ENCODE results near the gene INS.

DNA sequence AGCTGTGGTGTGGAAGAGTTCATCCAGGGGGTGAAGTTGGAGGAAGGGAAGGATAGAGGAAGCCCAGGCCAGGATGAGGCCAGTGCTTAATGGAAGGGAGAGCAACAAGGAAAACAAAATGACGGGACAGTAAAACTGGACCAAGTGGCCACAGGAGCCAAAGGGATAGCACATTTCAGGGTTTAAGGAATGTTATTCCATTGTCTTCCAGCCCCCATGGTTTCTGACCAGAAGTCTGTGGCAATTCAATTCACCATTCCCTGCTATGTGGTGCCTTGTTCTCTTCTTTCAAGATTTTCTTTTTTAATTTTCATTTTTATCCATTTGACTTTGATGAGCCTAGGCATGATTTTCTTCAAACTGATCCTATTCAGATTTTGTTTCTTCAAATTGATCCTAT is 44.3 kb downstream of the INS start:
- TF ChIP-seq EGR1 (IDR thresholded peaks at IDR 0.05; ENCODE audit: borderline replicate concordance, low read depth, low read length): no peak
- TF ChIP-seq EZH2 (IDR thresholded peaks at IDR 0.05; ENCODE audit: low read depth, low read length, severe bottlenecking): no peak
- TF ChIP-seq SIN3A (conservative IDR thresholded peaks at IDR 0.05 in 1 of 2, IDR thresholded peaks at IDR 0.05 in 1 of 2; ENCODE audit: low read depth in 1 of 2, low read length in 2 of 2): no peak
- no peak for TF ChIP-seq POLR2A (IDR thresholded peaks at IDR 0.05; ENCODE audit: control extremely low read depth in 1 of 2, low read depth in 2 of 2, low read length in 2 of 2)
- TF ChIP-seq SRF (IDR thresholded peaks at IDR 0.05; ENCODE audit: low read depth, low read length): no peak
- TF ChIP-seq ZNF274 (IDR thresholded peaks at IDR 0.05; ENCODE audit: borderline replicate concordance, extremely low read depth, low read length): no peak
- TF ChIP-seq BACH1 (IDR thresholded peaks at IDR 0.05; ENCODE audit: low read length): no peak
- TF ChIP-seq, protein P1, sequence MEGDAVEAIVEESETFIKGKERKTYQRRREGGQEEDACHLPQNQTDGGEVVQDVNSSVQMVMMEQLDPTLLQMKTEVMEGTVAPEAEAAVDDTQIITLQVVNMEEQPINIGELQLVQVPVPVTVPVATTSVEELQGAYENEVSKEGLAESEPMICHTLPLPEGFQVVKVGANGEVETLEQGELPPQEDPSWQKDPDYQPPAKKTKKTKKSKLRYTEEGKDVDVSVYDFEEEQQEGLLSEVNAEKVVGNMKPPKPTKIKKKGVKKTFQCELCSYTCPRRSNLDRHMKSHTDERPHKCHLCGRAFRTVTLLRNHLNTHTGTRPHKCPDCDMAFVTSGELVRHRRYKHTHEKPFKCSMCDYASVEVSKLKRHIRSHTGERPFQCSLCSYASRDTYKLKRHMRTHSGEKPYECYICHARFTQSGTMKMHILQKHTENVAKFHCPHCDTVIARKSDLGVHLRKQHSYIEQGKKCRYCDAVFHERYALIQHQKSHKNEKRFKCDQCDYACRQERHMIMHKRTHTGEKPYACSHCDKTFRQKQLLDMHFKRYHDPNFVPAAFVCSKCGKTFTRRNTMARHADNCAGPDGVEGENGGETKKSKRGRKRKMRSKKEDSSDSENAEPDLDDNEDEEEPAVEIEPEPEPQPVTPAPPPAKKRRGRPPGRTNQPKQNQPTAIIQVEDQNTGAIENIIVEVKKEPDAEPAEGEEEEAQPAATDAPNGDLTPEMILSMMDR (IDR thresholded peaks at IDR 0.05; ENCODE audit: control extremely low read depth in 1 of 3, insufficient read depth in 1 of 3, low read depth in 1 of 3, low read length in 3 of 3): no peak
- no peak for TF ChIP-seq SP1 (IDR thresholded peaks at IDR 0.05; ENCODE audit: low read depth, low read length)
- no peak for TF ChIP-seq HDAC2 (IDR thresholded peaks at IDR 0.05; ENCODE audit: borderline replicate concordance in 1 of 2, low read depth in 2 of 2, low read length in 2 of 2)
- TF ChIP-seq CBX8 (IDR thresholded peaks at IDR 0.05; ENCODE audit: borderline replicate concordance, low read depth, low read length): no peak
- no peak for TF ChIP-seq HDAC6 (IDR thresholded peaks at IDR 0.05; ENCODE audit: low read depth, low read length)
- no peak for TF ChIP-seq POLR2AphosphoS5 (IDR thresholded peaks at IDR 0.05; ENCODE audit: low read depth, low read length)
- no peak for TF ChIP-seq RNF2 (IDR thresholded peaks at IDR 0.05; ENCODE audit: borderline replicate concordance, low read depth, low read length, missing control alignments, poor library complexity, severe bottlenecking)

Data from H1 (cell line).